Suprapubic skin (tissue), 4 donors: ENCODE data around the gene GYS2.

Experiments used
- CTCF ChIP-seq, 2 donors: fragments of 200-600 bp in 1 of 2; fragments of 450-650 bp in 1 of 2; sonication (generic) in 1 of 2; IDR thresholded peaks; one replicate each; pipeline ENCODE4 v1.5.1; 2016 to 2019; ENCODE audit warnings: antibody characterized with exemption in 2 of 2, mild to moderate bottlenecking in 1 of 2, moderate library complexity in 1 of 2
- EP300 ChIP-seq: sonication (generic); formaldehyde crosslinking; IDR thresholded peaks from one replicate; pipeline ENCODE4 v1.6.1; 2017; ENCODE audit warnings: antibody characterized with exemption
- POLR2A ChIP-seq, 2 donors: fragments of 450-650 bp; IDR thresholded peaks; one replicate each; pipeline ENCODE4 v1.6.1; 2017; ENCODE audit warnings: antibody characterized with exemption in 2 of 2, mild to moderate bottlenecking in 2 of 2, moderate library complexity in 2 of 2
- POLR2AphosphoS5 ChIP-seq, 3 donors: sonication (generic); formaldehyde crosslinking; IDR thresholded peaks; one replicate each; pipeline ENCODE4 v1.6.1; 2017; ENCODE audit warnings: antibody characterized with exemption in 3 of 3

DNA sequence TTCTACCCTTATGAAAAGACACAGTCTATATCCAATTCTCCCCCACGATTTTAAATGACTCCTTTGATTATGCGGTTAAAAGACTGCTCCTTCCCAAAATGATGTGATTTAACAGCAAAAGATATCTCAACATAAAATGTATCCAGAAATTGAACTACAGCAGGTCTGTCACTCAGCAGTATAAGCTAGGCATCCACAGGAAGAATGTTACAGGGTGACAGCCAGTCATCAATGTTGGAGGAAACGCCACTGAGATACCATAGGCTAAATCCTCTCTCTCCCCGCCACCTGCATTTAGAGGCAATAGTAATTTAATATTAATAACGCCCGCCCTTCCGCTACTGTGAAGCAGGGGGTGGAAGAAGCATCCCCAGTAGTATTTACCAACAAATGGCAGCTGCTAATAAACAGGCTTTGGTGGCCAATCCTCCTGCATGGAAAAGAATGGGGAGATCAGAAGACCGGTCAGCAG is 103.8 kb downstream of the GYS2 start:
- no peak for TF ChIP-seq POLR2AphosphoS5 (IDR thresholded peaks at IDR 0.05)
- TF ChIP-seq CTCF (IDR thresholded peaks at IDR 0.05), result no peak
- TF ChIP-seq EP300, result no peak
- TF ChIP-seq POLR2A (IDR thresholded peaks at IDR 0.05), result no peak
